Gastrocnemius medialis (tissue), 4 donors: ENCODE results near the gene SP140.

Source experiments
- CTCF ChIP-seq, 5 experiments: fragments of 450-650 bp in 3 of 5; fragments of 200-600 bp in 2 of 5; sonication (generic) in 2 of 5; IDR thresholded peaks in 4 of 5; conservative IDR thresholded peaks in 1 of 5; 1 replicate in 4 of 5; 2 replicates in 1 of 5; pipeline ENCODE4 v1.5.1; 2016 to 2019; ENCODE audit warnings: antibody characterized with exemption in 5 of 5, mild to moderate bottlenecking in 3 of 5, moderate library complexity in 3 of 5
- POLR2A ChIP-seq, 2 donors: fragments of 450-650 bp; IDR thresholded peaks; one replicate each; pipeline ENCODE4 v1.6.1; 2017; ENCODE audit warnings: antibody characterized with exemption in 2 of 2, mild to moderate bottlenecking in 2 of 2, moderate library complexity in 2 of 2

- TF ChIP-seq CTCF (IDR thresholded peaks at IDR 0.05 in 4 of 5, conservative IDR thresholded peaks at IDR 0.05 in 1 of 5) (no peak), POLR2A (IDR thresholded peaks at IDR 0.05) (no peak)
These were observed 118.2 kb downstream of the SP140 start for GRCh38 chr2:230343747-230344146.
